ENCODE data around the gene TMEM89.
A peak's percentile ranks its signal among the peaks of the same experiment; 100 is the strongest.

TMEM89 gene

DNA sequence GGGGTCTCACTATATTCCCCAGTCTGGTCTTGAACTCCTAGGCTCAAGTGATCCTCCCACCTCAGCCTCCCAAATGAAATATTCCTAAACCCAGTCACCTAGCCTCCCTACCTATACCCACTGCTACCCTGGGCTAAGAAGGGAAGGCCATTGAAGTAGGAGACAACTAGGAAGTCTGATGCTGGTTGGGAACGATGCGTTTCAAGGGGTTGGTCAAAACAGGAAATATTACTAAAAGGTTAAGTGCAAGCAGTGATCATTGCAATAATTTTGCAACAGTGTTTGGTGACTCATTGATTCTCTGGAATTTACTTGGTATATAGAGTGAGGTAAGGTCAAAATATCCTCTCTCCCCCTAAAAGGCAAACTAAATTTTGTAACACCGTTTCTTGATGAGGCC is 7.5 kb downstream of the TMEM89 start:
- DNase-seq (ENCODE audit: low read depth, low spot score), result peak; percentile 33
- no peak for TF ChIP-seq CTCF (IDR thresholded peaks at IDR 0.05; ENCODE audit: insufficient read depth, low read length, missing control alignments)
- CTCF ChIA-PET, result interaction anchor here (0.9 to 2.5 kb wide), 4 partner anchors 9 to 57 kb away, joined by 3 to 14 read pairs (median 4); partner anchors contain the start of gene SLC26A6
- POLR2A ChIA-PET, result no interaction called here
- no peak overlapping the region for H3K4me3 ChIP-seq (ENCODE audit: low read depth, low read length)

- ChIA-PET CTCF (interaction anchor here (0.7 to 4.0 kb wide), 7 partner anchors 10 to 312 kb away, joined by 3 to 18 read pairs (median 11); partner anchors contain the start of genes PFKFB4 and SLC26A6), POLR2A (no interaction called here)
- no peak for TF ChIP-seq CTCF (IDR thresholded peaks at IDR 0.05; ENCODE audit: insufficient read depth, low read length, missing control alignments)
- DNase-seq (ENCODE audit: low read depth, low spot score), result no peak
- H3K4me3 ChIP-seq (ENCODE audit: low read depth, low read length), result no peak overlapping the region
Measured at GRCh38 chr3:48612309-48612708, 9.3 kb downstream of the TMEM89 start.

GRCh38 chr3:48609088-48610005 is 12.2 kb downstream of the TMEM89 start, which contains the start of gene UQCRC1:
Gene UQCRC1, minus strand, starts transcription at chr3:48609646. Its CDS starts 26 bp downstream, at chr3:48609620.
- CTCF ChIA-PET, result interaction anchor here (1.0 to 4.0 kb wide), 6 partner anchors 7 to 209 kb away, joined by 3 to 16 read pairs (median 4); no protein-coding TSS in a partner anchor
- DNase-seq (ENCODE audit: low read depth, low spot score), result no peak
- POLR2A ChIA-PET, result no interaction called here
- H3K4me3 ChIP-seq (ENCODE audit: low read depth, low read length), result peak within 1 kb of the TSS; percentile 99
- peak; percentile 93 for TF ChIP-seq CTCF (IDR thresholded peaks at IDR 0.05; ENCODE audit: insufficient read depth, low read length, missing control alignments)

DNA sequence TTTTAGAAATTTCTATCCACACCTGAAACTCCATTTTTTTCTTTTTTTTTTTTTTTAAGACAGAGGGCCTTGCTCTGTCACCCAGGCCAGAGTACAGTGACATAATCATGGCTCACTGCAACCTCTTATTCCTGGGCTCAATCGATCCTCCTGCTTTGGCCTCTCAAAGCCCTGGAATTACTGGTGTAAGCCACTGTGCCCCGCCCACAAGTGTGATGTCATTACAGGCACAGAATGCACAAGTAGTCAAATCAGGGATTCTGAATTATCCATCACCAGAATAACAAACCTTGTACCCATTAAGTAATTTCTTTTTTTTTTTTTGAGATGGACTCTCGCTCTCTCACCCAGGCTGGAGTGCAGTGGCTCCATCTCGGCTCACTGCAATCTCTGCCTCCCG is 14.1 kb downstream of the TMEM89 start:
- POLR2A ChIA-PET, result no interaction called here
- no peak overlapping the region for H3K4me3 ChIP-seq (ENCODE audit: low read depth, low read length)
- no peak for TF ChIP-seq CTCF (IDR thresholded peaks at IDR 0.05; ENCODE audit: insufficient read depth, low read length, missing control alignments)
- CTCF ChIA-PET, result interaction anchor here (0.9 to 1.2 kb wide), 3 partner anchors 50 to 58 kb away, joined by 3 read pairs; no protein-coding TSS in a partner anchor
- DNase-seq (ENCODE audit: low read depth, low spot score), result no peak

DNA sequence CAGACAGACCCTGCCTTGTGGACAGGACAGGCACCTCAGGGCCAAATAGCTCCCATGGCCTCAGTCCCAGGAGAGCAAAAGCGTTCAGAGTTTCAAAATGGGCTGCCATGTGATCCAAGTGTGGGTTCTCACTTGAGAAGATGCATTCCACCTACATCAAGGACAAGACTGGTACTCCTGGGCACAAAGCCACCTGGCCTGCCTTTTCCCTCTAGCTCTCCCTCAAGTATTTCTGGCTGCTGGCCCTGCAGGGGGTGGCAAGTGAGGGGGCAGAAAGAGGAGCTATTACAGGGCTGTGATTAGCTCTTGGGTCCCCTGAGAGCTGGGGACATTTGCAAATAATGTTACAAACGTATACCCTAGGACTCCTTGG is 20.0 kb downstream of the TMEM89 start:
- ChIA-PET POLR2A (interaction anchor here (0.8 kb wide), 1 partner anchor 34 kb away, joined by 3 read pairs; the partner anchor contains the start of gene SLC26A6), CTCF (interaction anchor here (0.8 to 1.8 kb wide), 3 partner anchors 10 to 44 kb away, joined by 3 to 11 read pairs (median 4); no protein-coding TSS in a partner anchor)
- no peak for TF ChIP-seq CTCF (IDR thresholded peaks at IDR 0.05; ENCODE audit: insufficient read depth, low read length, missing control alignments)

More for the DNA sequence above, 20.0 kb downstream of the TMEM89 start:
- H3K4me3 ChIP-seq (ENCODE audit: low read depth, low read length), result no peak overlapping the region
- no peak for DNase-seq (ENCODE audit: low read depth, low spot score)

All from AG04449 (cell line).